HG03280 (cell line): Measurements from ENCODE around the gene PRR18.

Experiments used
- ATAC-seq: cut with Tn5 transposase; IDR thresholded peaks from one replicate; pipeline ENCODE4 v1.9.1; 2021; ENCODE audit warnings: mild to moderate bottlenecking, moderate library complexity; ENCODE audit not compliant: unreplicated experiment

Gene PRR18

DNA sequence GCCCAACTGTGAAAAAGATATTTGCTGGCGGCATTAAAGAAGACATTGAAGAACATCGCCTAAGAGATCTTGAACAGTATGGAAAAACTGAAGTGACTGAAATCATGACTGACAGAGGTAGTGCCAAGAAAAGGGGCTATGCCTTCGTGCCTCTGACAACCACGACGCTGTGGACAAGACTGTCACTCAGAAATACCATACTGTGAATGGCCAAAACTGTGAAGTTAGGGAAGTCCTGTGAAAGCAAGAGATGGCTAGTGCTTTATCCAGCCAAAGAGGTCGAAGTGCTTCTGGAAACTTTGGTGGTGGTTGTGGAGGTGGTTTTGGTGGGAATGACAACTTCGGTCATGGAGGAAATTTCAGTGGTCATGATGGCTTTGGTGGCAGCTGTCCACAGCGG lies 26.7 kb upstream of the PRR18 start:
- ATAC-seq = no peak

DNA sequence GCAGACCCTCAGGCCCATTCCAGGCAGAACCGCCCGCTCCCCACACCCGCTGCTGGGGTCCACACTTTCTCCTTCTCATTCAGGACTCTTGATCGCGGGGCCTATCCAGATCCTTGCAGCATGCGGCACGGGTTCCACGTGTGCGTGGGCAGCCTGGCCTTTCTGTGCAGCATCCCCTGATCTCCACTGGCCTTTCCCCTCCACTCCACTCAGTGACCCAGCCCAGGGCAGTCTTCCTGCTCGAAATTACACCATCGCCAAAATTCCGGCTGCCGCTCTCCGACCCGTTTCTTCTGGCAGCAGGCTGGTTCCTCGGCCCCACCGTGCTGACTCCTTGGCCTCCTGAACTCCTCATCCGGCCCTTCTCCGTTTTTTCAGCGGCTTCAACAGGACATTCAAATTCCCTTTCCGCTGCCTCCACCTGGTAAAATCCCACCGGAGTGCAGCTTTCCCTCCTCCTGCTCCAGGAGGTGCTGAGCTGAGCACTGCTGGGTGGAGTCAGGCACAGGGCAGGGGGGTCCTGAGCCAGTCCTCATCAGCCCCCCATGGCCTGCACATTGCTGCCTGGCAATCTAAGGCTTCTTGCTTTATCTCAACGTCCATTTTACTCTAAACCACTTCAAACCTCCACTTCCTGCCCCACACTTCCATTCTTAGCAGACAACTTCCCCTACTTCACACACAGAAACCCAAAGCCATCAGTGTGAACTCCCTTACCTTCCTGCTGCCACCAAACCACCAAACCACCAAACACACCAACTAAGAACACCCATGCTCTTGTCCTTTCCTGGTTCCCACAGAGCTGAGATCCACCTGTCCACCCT lies 25.2 kb upstream of the PRR18 start:
- ATAC-seq = peak; percentile 63

DNA sequence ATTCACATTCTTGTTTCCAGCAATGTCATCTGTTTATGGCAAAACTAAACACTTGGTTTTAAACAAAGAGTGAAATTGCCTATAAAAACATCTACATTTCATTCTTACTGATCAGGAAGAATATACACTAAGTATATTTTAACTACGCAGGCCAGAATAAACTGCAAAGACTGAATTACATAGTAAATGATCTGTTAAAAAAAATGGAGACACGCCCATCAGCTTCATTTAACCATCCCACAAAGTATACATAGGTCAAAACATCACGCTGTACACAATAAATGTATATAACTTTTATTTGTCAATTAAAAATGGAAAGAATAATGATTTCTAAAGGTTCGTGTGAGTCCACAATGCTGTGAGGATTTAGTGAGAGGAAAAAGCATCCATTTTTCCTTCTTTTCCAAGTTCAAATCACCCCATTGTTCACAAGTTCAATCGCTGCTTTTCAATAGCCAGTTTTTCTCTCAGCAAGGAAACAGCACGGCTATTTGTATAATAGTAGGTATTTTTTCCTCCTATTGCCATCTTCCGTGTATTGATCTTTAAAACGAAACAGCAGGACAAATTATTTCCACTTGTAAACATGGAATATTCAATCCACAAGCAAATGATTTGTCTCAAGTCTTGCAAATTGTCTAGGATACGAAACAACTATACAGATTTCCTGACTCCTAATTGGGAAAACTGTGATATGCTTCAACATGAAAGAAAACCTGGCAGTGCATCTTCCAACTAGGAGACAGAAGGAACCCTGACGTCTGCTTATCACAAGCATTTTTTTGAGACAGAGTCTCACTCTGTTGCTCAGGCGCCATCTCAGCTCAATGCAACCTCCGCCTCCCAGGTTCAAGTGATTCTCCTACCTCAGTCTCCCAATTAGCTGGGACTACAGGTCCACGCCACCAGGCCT lies 23.6 kb upstream of the PRR18 start:
- ATAC-seq = no peak

DNA sequence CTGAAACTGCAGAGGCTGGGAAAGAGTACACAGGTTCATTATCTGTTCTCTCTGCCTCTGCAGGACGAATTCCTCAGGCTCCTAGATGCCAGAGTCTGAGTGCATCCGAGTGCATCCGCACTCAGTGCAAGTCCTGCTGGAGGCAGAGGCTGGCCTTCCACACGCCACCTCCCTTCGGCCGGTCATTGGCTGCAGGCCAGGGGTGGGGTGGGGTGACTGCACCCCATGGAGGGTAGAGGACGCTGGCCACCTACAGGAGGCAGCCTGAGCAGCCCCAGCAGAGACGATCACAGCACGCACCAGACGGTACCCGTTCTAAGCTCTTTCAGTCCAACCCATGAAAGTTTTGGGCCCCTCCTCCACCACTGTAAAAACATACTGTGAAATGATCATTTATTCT lies 22.4 kb upstream of the PRR18 start:
- no peak for ATAC-seq

DNA sequence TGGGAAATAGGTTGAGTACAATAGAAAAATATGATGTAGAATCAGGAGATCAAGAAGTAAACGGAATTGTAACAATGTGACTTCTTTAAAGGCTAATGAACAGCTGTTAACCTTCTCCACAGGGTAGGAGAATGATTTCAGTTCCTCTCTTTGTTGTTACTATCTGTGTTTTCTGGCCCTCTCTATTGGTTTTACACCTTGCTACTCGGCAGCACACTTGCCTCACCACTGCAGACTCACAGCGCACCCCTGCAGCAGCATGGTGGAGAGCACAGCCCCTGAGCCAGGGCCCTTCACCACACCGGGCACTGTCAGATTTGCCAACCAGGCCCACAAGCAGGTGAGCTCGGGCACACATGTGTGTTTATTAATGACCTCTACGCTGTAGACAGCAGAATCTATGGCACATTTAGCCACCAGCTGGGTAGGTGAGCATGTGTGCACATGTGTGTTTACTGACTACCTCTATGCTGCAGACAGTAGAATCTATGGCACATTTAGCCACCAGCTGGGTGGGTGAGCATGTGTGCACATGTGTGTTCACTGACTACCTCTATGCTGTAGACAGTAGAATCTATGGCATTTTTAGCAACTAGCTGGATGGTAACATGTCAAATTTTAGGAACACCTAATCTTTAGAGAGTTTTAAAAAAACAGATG lies 17.3 kb upstream of the PRR18 start:
- peak; percentile 47 for ATAC-seq

DNA sequence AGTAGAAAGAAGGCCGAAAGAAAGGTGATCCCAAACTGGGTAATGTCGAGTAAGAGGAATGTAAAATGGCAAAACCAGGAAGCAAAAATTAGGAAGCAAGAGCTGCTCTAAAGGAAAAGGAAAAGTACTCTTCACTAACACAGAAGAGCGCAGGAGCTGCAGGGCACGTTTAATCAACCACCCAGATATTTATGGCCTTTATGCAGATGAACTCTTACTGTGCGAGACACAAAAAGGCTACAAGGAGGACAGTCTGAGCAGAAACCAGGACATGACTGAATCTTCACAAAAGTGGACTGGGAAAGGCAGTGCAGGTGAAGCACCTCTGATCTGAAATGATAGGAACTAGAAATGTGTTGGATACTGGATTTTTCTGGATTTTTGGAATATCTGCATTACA lies 15.2 kb upstream of the PRR18 start:
- ATAC-seq = no peak

DNA sequence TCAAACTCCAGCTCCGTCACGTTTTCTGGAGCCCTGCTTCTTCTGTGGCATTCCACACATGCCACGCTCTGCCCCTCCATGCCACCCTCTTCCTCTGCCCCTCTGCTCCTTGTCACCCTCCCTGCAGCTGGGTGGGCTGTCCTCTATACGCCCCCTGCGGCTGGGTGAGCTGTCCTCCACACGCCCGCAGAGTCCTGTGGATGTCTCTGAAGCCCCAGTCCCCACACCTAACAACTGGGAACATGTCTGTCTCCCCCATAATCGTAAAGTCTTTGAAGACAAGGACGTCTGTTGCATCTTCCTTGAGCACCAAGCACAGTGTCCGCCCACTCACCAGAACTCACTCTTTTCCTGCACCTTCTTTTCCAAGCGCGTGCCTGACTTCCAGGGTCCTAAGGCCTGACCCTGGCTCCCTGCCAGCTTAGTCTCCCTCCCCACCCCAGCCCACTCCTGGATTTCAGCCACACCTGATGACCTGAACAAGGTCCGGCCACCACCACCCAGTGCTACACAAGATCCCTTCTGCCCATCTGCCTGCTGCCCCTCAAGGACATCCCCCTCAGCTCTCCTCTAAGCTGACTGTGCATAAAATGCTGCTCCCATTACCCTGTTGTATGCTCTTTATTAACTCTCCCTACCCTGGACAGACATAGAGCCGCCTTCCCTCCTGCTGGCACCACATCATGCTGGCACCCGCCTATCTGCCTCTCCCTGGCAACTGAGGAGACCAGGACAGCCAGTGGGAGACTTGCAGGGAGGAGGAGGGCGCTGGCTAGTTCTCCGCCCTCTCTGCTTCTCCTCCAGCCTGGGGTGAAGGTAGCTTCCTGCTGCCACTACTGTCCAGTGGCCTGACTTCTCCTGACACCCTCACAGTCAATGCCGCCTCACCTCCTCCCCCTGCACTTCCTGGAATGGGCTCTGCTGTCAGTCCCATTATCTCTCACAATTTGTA lies 10.7 kb upstream of the PRR18 start:
- no peak for ATAC-seq

DNA sequence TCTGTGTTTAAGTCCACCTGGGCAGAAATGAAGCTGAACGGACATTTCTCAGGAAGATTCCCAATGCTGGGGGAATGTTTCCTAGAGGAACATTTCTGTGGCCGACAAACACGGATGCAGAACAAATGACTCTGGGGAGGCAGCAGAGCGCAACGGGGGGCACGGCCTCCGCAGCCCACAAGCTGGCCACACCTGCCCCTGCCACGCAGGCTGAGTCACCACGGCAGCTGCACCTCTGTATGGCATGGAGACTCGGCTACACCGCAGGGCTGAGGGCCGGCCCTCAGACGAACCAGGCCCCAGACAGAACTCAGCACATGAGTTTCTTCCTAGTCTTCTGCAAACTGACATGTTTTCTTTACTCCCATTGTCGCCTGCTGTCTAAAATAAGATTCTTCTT lies 10.0 kb upstream of the PRR18 start:
- no peak for ATAC-seq

DNA sequence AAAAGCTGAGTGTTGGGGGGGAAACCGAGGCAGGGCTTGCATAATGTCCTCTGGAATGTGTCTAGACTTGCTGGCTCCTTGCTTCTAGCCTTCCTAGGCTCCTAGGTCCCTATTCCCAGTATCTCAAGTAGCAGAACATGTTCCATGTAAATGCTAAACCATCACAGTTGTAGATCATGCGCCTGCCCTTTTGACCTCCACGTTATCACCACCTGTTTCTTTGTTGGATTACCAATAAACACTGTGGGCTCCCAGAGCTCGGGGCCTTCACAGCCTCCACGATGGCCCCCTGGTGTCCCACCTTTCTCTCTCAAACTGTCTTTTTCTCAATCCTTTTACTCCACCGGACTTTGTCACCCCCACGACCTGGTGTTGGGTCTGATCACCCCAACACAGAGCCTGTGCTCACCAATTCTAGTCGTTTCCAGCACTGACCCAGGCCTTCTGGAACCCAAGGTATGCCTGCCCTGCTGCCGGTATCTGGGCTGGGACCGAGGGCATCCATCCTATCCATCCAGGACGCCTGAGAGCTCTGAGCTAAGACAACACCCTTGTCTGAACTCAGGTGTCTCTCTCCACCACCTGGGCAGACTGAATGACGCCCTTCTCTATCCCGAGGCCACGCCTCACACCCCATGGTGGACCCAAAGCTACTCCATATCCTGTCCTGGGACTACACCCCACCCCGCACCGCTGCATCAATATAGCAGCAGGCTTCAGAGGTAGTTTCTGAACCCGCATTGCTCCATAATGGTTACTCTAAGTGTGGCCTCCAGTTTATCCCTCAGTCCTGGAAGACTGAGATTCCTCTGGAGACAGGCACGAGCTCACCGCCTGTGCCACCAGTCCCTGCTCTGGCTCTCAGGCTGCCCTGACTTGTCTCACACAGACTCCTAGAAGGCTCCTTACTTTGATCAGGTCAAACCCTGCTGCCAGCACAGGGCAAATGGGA lies 9.3 kb upstream of the PRR18 start:
- no peak for ATAC-seq

DNA sequence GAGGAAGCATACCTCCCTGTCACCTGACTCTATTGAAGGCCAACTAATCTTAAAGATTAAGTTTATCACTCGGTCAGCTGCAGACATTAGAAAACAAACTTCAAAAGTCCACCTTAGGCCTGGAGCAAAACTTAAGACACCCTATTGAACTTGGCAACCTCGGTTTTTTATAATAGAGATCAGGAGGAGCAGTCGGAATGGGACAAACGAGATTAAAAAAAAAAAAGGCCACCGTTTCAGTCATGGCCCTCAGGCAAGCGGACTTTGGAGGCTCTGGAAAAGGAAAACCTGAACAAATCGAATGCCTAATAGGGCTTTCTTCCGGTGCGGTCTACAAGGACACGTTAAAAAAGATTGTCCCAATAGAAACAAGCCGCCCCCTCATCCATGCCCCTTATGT lies 7.2 kb upstream of the PRR18 start:
- ATAC-seq = no peak

DNA sequence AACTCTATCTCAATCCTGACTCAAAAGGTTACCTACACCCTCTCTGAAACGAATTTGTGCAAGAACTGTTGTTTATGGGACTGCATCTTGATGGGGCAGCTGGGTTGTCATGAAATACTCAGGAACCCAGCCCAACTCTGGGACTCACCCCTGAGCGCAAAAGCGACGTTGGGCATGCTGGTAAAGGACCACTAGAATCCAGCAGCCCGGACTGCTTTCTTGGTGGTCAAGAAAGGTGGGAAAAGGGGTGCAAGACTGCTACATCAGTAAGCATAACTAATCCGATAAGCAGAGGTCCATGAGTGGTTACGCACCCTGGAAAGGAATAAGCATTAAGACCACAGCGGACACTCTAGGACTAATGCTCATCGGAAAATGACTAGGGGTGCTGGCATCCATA lies 6.3 kb upstream of the PRR18 start:
- no peak for ATAC-seq

DNA sequence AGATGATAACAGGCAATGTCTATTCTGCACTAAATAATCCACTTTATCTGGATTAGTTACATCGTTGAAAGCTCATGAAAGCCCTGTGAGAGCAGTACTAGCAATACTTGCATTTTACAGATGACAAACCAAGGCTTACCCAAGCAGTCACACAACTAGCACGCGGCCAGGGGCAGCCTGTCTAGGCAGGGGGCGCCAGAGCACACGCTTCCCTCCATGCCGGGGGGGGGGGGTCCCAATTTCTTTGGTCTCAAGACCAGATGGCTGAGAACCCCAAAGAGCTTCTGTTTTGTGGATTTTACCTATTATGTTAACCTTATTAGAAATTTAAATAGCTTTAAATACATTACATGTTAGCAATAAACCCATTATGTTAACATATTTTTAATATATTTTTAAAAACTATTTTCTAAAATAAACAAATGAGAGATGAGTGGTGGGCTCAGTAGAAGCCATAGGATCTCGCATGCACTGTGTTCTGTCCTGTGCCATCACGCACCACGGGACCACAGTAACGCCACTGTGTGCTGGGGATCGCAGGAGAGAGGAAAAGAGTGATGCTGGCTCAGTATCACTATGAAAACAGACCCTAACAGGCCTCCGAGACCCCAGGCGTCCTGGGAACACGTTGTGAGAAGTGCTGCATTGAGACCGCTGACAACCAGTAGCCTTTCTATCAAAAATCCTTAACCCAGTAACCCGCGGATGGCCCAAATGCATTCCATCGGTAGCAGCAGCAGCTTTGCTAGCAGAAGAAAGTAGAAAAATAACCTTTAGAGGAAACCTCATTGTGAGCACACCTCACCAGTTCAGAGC lies 5.3 kb upstream of the PRR18 start:
- peak; percentile 87 for ATAC-seq

DNA sequence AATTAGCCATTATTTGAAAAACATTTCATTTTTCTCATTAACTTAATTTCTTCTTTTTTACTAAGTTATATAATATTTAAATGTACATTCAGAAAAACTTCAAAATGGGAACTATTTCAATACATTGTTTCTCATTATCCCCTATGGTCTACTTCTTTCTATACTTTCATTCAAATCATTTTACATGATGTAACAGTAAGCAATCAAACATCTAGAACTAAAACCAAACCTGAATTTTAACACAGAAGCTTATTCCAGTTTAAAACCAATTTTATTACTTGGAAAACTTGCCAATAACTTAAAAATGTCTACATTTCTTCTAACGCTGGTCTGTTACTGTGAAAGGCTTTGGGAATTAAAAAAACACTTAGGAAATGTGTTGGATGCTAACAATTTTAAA lies 4.6 kb upstream of the PRR18 start:
- ATAC-seq = no peak

DNA sequence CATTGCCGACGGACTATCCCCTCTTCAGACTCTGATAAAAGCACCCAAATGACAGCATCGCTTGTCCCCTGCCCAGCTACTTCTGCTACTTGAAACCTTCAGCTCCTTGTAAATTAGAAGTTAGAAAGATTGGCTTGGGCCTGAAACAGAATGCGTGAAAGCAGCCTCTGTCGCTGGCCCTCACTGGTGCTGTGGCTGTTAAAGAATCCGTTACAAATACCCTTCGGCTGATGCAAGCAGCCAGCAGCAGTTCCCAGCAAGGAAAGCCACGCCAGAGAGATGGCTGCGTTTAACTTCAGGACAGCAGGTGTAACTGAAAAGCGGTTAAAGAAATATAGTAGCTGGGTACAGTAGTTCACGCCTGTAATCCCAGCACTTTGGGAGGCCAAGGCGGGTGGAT lies 2.4 kb upstream of the PRR18 start:
- ATAC-seq = no peak

DNA sequence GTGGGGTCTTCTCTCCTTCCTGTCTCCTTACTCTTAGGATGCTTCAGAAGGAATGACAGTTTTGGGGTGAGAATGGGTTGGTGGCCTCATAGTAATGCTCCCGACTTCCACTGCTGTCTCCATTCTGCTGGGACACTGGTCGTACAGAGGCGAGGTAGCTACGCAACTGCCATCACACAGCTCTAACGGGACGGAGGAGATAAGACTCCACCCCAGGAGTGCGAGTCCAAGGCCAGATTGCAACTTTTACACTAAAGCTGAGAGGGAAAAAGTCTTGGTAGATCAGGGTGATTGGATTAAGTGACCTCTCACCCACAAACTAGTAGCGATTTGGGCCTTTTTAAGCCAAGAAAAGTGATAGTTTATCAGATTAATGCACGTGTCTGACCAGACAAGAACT lies 1.8 kb upstream of the PRR18 start:
- ATAC-seq = no peak

DNA sequence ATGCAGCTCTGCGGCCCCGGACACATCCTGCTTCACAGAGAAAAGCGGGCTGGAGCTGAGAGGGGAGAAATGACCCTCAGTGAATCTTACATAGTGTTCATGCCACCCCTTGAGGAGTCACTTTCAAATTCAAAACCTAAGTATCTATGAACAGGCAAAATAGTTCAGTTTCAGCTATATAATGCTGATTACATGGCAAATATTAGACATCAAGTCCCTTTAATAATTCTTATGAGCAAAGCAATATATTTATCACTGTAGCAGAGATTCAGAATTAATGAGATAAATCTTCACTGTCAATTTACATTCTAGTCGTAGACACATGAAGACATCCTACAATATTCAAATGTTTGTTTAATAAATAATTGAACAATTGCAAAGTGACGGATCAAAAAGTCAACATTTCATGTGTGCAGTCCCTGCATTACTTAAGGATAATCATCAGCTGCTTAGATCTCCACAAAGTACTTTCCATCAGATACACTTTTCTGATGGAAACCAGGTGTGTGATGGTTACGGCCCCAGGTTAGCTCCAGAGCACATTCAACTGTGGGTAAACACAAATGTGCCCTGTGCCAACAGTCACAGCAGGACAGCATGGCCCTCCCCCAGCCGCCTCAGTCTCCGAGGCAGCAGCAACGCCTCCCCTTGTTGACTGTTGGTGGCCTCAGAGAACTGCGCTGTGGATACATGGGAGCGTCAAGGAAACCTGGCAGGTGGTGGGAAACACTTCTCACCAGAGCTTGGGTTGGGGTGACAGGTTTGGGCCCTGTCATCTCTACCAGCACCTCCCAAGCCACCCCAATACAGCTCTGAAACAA lies 787 bp upstream of the PRR18 start:
- ATAC-seq = no peak
